Endothelial cell of umbilical vein (primary cell): ENCODE measurements around the gene CTNNA2. TPM values are rescaled to one million over a fixed set of nuclear protein-coding genes. Genes with fewer than 3 reads are reported as not detected.

Experiments used
- BruUV-seq: library from RNA; stranded (reverse); fragments of 400-500 nt; replicated peaks from 2 replicates; lab custom pipeline; 2021; lab: Mats Ljungman, UMichigan
- CTCF ChIA-PET: fragments of 300-600, 350-600 bp; sonication (Branson Sonifier 250); formaldehyde crosslinking; loops from one replicate; lab custom pipeline; 2021; ENCODE audit warnings: antibody characterized with exemption, inconsistent platforms; lab: Charles Lee
- POLR2A ChIA-PET: fragments of 300-600, 350-600 bp; sonication (Branson Sonifier 250); formaldehyde crosslinking; loops from one replicate; lab custom pipeline; 2021; ENCODE audit warnings: antibody characterized with exemption, inconsistent platforms; lab: Charles Lee
- DNase-seq: peaks from one replicate; pipeline ENCODE4 v3.0.0-alpha.2; 2011; ENCODE audit warnings: low read depth, low spot score
- FAIRE-seq: peaks from 2 replicates; lab custom pipeline; 2011; peaks lifted over from hg19 to GRCh38; lab: Jason Lieb, UNC
- H2AFZ ChIP-seq: 2 replicates; pipeline ENCODE4 v1.6.0; 2012; ENCODE audit warnings: low read depth, low read length, control low read depth, inconsistent platforms
- H3K27ac ChIP-seq: 2 replicates; pipeline ENCODE4 v1.5.1; 2011; ENCODE audit warnings: low read depth, mild to moderate bottlenecking, control low read depth, low read length, moderate library complexity; ENCODE audit not compliant: insufficient read depth
- H3K27me3 ChIP-seq, 2 experiments: 2 replicates each; pipeline versions ENCODE4 v1.6.0 to v1.6.1; 2011; ENCODE audit warnings: low read length in 2 of 2, mixed read lengths in 1 of 2; ENCODE audit not compliant: control insufficient read depth in 2 of 2, insufficient read depth in 2 of 2
- H3K36me3 ChIP-seq, 2 experiments: 2 replicates in 1 of 2; 3 replicates in 1 of 2; pipeline ENCODE4 v1.5.1; 2011; ENCODE audit warnings: low read length in 2 of 2, mild to moderate bottlenecking in 1 of 2, moderate library complexity in 1 of 2; ENCODE audit not compliant: control insufficient read depth in 2 of 2, insufficient read depth in 2 of 2; ENCODE audit errors: extremely low read depth in 1 of 2
- H3K4me1 ChIP-seq: 3 replicates; pipeline ENCODE4 v1.5.1; 2011; ENCODE audit warnings: mild to moderate bottlenecking, low read length; ENCODE audit not compliant: control insufficient read depth, insufficient read depth; ENCODE audit errors: extremely low read depth
- H3K4me2 ChIP-seq: 2 replicates; pipeline ENCODE4 v1.6.1; 2011; ENCODE audit warnings: low read length, control low read depth, mixed read lengths; ENCODE audit not compliant: insufficient read depth
- H3K4me3 ChIP-seq, 3 experiments: fragments of 200-600 bp in 1 of 3; sonication (generic), shearing (Covaris generic) in 1 of 3; replicated peaks in 1 of 3; 2 replicates each; pipeline ENCODE4 v1.5.1; 2011 to 2016; ENCODE audit warnings: control low read depth in 3 of 3, low read length in 3 of 3, mild to moderate bottlenecking in 2 of 3, inconsistent platforms in 1 of 3, low read depth in 1 of 3, moderate library complexity in 1 of 3; ENCODE audit not compliant: insufficient read depth in 1 of 3
- H3K79me2 ChIP-seq: 2 replicates; pipeline ENCODE4 v1.6.0; 2012; ENCODE audit warnings: low read length, inconsistent platforms; ENCODE audit not compliant: control insufficient read depth, insufficient read depth
- H3K9ac ChIP-seq: replicated peaks from 2 replicates; pipeline ENCODE3; 2011; ENCODE audit warnings: low read length, control low read depth; ENCODE audit not compliant: insufficient read depth; ENCODE audit errors: extremely low read depth
- H3K9me1 ChIP-seq: replicated peaks from 3 replicates; pipeline ENCODE4 v1.6.0; 2011; ENCODE audit warnings: mild to moderate bottlenecking, low read length; ENCODE audit not compliant: control insufficient read depth, insufficient read depth; ENCODE audit errors: extremely low read depth
- H3K9me3 ChIP-seq: replicated peaks from 2 replicates; pipeline ENCODE4 v1.5.1; 2012; ENCODE audit warnings: low read length, inconsistent platforms; ENCODE audit not compliant: control insufficient read depth, insufficient read depth
- H4K20me1 ChIP-seq: replicated peaks from 2 replicates; pipeline ENCODE3; 2011; ENCODE audit warnings: mild to moderate bottlenecking, low read length; ENCODE audit not compliant: control insufficient read depth, insufficient read depth; ENCODE audit errors: extremely low read depth
- EZH2 ChIP-seq: IDR thresholded peaks from 2 replicates; pipeline ENCODE4 v1.6.1; 2012; ENCODE audit warnings: borderline replicate concordance, low read depth, mild to moderate bottlenecking, moderate library complexity, low read length, inconsistent platforms; ENCODE audit not compliant: severe bottlenecking
- FOS ChIP-seq: IDR thresholded peaks from 2 replicates; pipeline ENCODE4 v1.6.1; 2011; ENCODE audit warnings: mild to moderate bottlenecking, low read length, moderate library complexity, borderline replicate concordance; ENCODE audit not compliant: insufficient read depth
- JUN ChIP-seq: IDR thresholded peaks from 2 replicates; pipeline ENCODE4 v1.6.1; 2011; ENCODE audit warnings: borderline replicate concordance, low read depth; ENCODE audit not compliant: insufficient read length, insufficient read depth
- MYC ChIP-seq: IDR thresholded peaks from one replicate; pipeline ENCODE4 v1.6.1; 2011; ENCODE audit warnings: mild to moderate bottlenecking, low read depth, low read length
- POLR2A ChIP-seq: IDR thresholded peaks from 2 replicates; pipeline ENCODE4 v1.6.1; 2012; ENCODE audit warnings: low read depth, mild to moderate bottlenecking, control low read depth, low read length
- POLR2AphosphoS5 ChIP-seq: IDR thresholded peaks from 2 replicates; pipeline ENCODE4 v1.6.1; 2012; ENCODE audit warnings: low read depth, mild to moderate bottlenecking, control low read depth, low read length, moderate library complexity; ENCODE audit not compliant: insufficient read depth
- dilution Hi-C: fragments of 300-500 bp; cut with MboI; formaldehyde crosslinking; loops from one replicate; pipeline ENCODE4 v1.15.0; 2019; ENCODE audit warnings: low sequenced_read_pairs; ENCODE audit not compliant: extremely low pct_ligation_motif_present
- intact Hi-C: fragments of 100-400 bp; cut with micrococcal nuclease; formaldehyde crosslinking; loops from one replicate; pipeline ENCODE4 v1.10.0; 2022
- polyA plus RNA-seq, 4 experiments: library from polyadenylated mRNA; depleted of rRNA in 3 of 4; stranded (reverse) in 3 of 4; unstranded in 1 of 4; fragments of >200 nt; gene quantifications; 2 replicates each; pipeline versions ENCODE4 v1.2.1 to v1.2.3, GENCODE V29; 2011 to 2012; ENCODE audit warnings: missing spikeins in 1 of 4
- total RNA-seq: library from RNA; stranded (reverse); gene quantifications from 2 replicates; pipeline ENCODE4 v1.2.3, GENCODE V29; 2021
- TF ChIP-seq, protein P1 (sequence below), 2 donors: IDR thresholded peaks; 1 replicate in 1 of 2; 2 replicates in 1 of 2; pipeline ENCODE4 v1.5.1; 2011; ENCODE audit warnings: low read length in 2 of 2, mild to moderate bottlenecking in 2 of 2, moderate library complexity in 2 of 2, control low read depth in 1 of 2, inconsistent platforms in 1 of 2, low read depth in 1 of 2; ENCODE audit not compliant: insufficient read depth in 1 of 2; ENCODE audit errors: extremely low read depth in 1 of 2
- TF ChIP-seq, protein P2 (sequence below): IDR thresholded peaks from 2 replicates; pipeline ENCODE4 v1.6.1; 2011; ENCODE audit not compliant: insufficient read depth, insufficient read length

The CTNNA2 gene
- total and polyA plus RNA-seq, 2 donors (not counting 3 experiments of a cell fraction or from before 2014, with no cell fraction given), result not detected

GRCh38 chr2:80381666-80382065, 868.8 kb downstream of the CTNNA2 start:
- intact Hi-C loops, result no loop called here
- no peak for FAIRE-seq
- no peak for DNase-seq
- H3K9me3 ChIP-seq, result peaks cover 6% of the 10 kb centered on the region
- no peaks in the 10 kb centered on the region for H3K79me2 ChIP-seq
- no peaks in the 10 kb centered on the region for H3K4me1 ChIP-seq
- dilution Hi-C loops, result no loop called here
- H3K36me3 ChIP-seq, result no peaks in the 10 kb centered on the region
- no peak overlapping the region for H3K4me3 ChIP-seq
- H3K4me2 ChIP-seq, result no peak overlapping the region
- TF ChIP-seq POLR2A (no peak), JUN (no peak)
- TF ChIP-seq, protein P1, sequence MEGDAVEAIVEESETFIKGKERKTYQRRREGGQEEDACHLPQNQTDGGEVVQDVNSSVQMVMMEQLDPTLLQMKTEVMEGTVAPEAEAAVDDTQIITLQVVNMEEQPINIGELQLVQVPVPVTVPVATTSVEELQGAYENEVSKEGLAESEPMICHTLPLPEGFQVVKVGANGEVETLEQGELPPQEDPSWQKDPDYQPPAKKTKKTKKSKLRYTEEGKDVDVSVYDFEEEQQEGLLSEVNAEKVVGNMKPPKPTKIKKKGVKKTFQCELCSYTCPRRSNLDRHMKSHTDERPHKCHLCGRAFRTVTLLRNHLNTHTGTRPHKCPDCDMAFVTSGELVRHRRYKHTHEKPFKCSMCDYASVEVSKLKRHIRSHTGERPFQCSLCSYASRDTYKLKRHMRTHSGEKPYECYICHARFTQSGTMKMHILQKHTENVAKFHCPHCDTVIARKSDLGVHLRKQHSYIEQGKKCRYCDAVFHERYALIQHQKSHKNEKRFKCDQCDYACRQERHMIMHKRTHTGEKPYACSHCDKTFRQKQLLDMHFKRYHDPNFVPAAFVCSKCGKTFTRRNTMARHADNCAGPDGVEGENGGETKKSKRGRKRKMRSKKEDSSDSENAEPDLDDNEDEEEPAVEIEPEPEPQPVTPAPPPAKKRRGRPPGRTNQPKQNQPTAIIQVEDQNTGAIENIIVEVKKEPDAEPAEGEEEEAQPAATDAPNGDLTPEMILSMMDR (IDR thresholded peaks at IDR 0.05; ENCODE audit: extremely low read depth in 1 of 2, insufficient read depth in 1 of 2, low read depth in 1 of 2, low read length in 2 of 2), result no peak
- ChIA-PET POLR2A (no interaction called here), CTCF (no interaction called here)
- no peak overlapping the region for H2AFZ ChIP-seq
- no peak overlapping the region for H3K9ac ChIP-seq
- H3K9me1 ChIP-seq, result no peaks in the 10 kb centered on the region
- no peak overlapping the region for H3K27ac ChIP-seq
- no peaks in the 10 kb centered on the region for H4K20me1 ChIP-seq
- BruUV-seq, result no TSS peak
- H3K27me3 ChIP-seq, result no peaks in the 10 kb centered on the region

DNA sequence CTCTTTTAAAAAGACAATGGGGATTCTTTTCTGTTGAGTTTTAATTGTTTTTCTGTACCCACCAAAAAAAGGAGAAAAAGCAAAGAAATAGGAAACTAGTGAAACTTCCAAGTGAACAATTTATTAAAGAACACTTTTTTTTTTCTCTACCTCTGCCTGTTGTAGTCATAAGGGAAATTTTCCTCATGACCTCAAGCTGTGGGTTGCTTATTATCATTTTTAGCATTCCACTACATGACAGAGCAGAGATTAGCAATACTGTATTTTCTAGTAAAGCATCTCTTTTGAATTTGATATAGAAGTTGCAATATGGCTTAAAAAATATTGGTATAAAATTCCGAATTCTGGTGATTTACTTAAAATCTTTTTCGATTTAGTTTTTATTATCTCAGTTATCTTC, 879.6 kb downstream of the CTNNA2 start:
- Histone ChIP-seq H3K36me3 (no peaks in the 10 kb centered on the region), H4K20me1 (no peaks in the 10 kb centered on the region), H3K27ac (no peak overlapping the region), H3K4me1 (no peaks in the 10 kb centered on the region), H3K9me3 (peaks cover 7% of the 10 kb centered on the region), H3K9ac (no peak overlapping the region), H3K4me3 (no peak overlapping the region), H3K4me2 (no peak overlapping the region), H3K9me1 (no peaks in the 10 kb centered on the region), H3K79me2 (no peaks in the 10 kb centered on the region), H2AFZ (no peak overlapping the region), H3K27me3 (no peaks in the 10 kb centered on the region)
- FAIRE-seq (no peak), DNase-seq (no peak)
- intact Hi-C loops, result no loop called here
- TF ChIP-seq, protein P1 (IDR thresholded peaks at IDR 0.05; ENCODE audit: extremely low read depth in 1 of 2, insufficient read depth in 1 of 2, low read depth in 1 of 2, low read length in 2 of 2), result no peak
- TF ChIP-seq, protein P2, sequence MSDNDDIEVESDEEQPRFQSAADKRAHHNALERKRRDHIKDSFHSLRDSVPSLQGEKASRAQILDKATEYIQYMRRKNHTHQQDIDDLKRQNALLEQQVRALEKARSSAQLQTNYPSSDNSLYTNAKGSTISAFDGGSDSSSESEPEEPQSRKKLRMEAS, result no peak
- TF ChIP-seq POLR2AphosphoS5 (no peak), FOS (no peak), MYC (no peak), EZH2 (no peak), POLR2A (no peak)
- CTCF ChIA-PET, result no interaction called here
- no TSS peak for BruUV-seq
- POLR2A ChIA-PET, result no interaction called here
- dilution Hi-C loops, result no loop called here
